ENCODE data around the gene PRPF40A.

DNA sequence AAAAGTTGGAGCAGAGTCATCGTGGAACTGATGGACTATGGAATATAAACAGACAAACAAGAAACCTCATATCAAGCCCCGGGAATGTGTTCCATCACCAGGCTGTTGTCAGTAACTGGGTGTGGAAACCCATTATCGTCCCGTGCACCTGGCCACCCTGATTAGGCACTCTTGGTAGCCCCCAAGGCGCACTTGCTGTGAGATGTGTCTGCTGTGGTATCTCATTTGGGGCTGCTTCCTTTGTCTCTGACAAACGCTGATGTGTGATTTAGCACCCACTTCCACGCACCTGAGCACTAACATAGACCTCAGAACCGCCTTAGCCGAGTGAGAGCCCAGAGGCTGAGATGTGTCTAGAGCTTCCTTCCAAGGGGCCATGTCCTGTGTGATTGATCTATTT lies 96.3 kb downstream of the PRPF40A start:
- TF ChIP-seq, protein P1, sequence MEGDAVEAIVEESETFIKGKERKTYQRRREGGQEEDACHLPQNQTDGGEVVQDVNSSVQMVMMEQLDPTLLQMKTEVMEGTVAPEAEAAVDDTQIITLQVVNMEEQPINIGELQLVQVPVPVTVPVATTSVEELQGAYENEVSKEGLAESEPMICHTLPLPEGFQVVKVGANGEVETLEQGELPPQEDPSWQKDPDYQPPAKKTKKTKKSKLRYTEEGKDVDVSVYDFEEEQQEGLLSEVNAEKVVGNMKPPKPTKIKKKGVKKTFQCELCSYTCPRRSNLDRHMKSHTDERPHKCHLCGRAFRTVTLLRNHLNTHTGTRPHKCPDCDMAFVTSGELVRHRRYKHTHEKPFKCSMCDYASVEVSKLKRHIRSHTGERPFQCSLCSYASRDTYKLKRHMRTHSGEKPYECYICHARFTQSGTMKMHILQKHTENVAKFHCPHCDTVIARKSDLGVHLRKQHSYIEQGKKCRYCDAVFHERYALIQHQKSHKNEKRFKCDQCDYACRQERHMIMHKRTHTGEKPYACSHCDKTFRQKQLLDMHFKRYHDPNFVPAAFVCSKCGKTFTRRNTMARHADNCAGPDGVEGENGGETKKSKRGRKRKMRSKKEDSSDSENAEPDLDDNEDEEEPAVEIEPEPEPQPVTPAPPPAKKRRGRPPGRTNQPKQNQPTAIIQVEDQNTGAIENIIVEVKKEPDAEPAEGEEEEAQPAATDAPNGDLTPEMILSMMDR (IDR thresholded peaks at IDR 0.05): no peak
- no peak for TF ChIP-seq POLR2A (IDR thresholded peaks at IDR 0.05)
